Mesothelial cell of epicardium (in vitro differentiated cells): ENCODE results near the gene KAT2B. TPM values are rescaled to one million over a fixed set of nuclear protein-coding genes. Genes with fewer than 3 reads are reported as not detected.

Experiments
- DNase-seq, 2 experiments: peaks; one replicate each; pipeline ENCODE4 v3.0.0; 2021; ENCODE audit warnings: low spot score in 2 of 2; ENCODE audit not compliant: unreplicated experiment in 2 of 2
- H3K27ac Mint-ChIP-seq: 2 replicates; pipeline ENCODE4 v1.8.0; 2021; ENCODE audit warnings: mixed read lengths
- H3K27me3 Mint-ChIP-seq: 2 replicates; pipeline ENCODE4 v1.8.0; 2021; ENCODE audit warnings: low read depth, mixed read lengths
- H3K36me3 Mint-ChIP-seq: 2 replicates; pipeline ENCODE4 v1.8.0; 2021; ENCODE audit warnings: mixed read lengths
- H3K4me1 Mint-ChIP-seq: 2 replicates; pipeline ENCODE4 v1.8.0; 2021; ENCODE audit warnings: mixed read lengths
- H3K4me3 Mint-ChIP-seq: 2 replicates; pipeline ENCODE4 v1.8.0; 2021; ENCODE audit warnings: mild to moderate bottlenecking, moderate library complexity, mixed read lengths
- H3K9me3 Mint-ChIP-seq: 2 replicates; pipeline ENCODE4 v1.8.0; 2021; ENCODE audit warnings: mixed read lengths
- CTCF ChIP-seq: fragments of 200-600 bp; sonication (generic); IDR thresholded peaks from one replicate; pipeline ENCODE4 v1.5.0; 2021; ENCODE audit warnings: antibody characterized with exemption; ENCODE audit not compliant: unreplicated experiment
- total RNA-seq: library from RNA; stranded (reverse); gene quantifications from 3 replicates; pipeline ENCODE4 v1.2.1, GENCODE V29; 2021

The KAT2B gene
- total RNA-seq, 1 donor from 2014 or later: 6.2 TPM

- H3K27me3 Mint-ChIP-seq: no peaks in the 10 kb centered on the region
- DNase-seq: peak in 1 of 2 experiments; percentile 40
- H3K9me3 Mint-ChIP-seq: no peaks in the 10 kb centered on the region
- H3K36me3 Mint-ChIP-seq: peaks cover 4% of the 10 kb centered on the region
- no peaks in the 10 kb centered on the region for H3K4me1 Mint-ChIP-seq
- no peak for TF ChIP-seq CTCF
- no peak overlapping the region for H3K4me3 Mint-ChIP-seq
- no peak overlapping the region for H3K27ac Mint-ChIP-seq
These were observed 145.1 kb downstream of the KAT2B start for GRCh38 chr3:20185331-20185678.

- Mint-ChIP-seq H3K4me1 (no peaks in the 10 kb centered on the region), H3K27ac (no peak within 1 kb of the TSS), H3K4me3 (no peak within 1 kb of the TSS), H3K9me3 (no peaks in the 10 kb centered on the region), H3K36me3 (peaks cover 4% of the 10 kb centered on the region), H3K27me3 (no peaks in the 10 kb centered on the region)
- no peak for TF ChIP-seq CTCF
- DNase-seq: peak; percentile 97 to 99
These were observed 145.7 kb downstream of the KAT2B start, which contains the start of gene SGO1 for GRCh38 chr3:20185679-20186599. TSS of gene SGO1 (minus strand) at chr3:20186206. CDS start at chr3:20184027, 2,179 bp downstream.

GRCh38 chr3:20186600-20187004 is 146.4 kb downstream of the KAT2B start:
- TF ChIP-seq CTCF: no peak
- Mint-ChIP-seq H3K4me3 (no peak overlapping the region), H3K9me3 (no peaks in the 10 kb centered on the region), H3K27ac (no peak overlapping the region), H3K4me1 (no peaks in the 10 kb centered on the region), H3K27me3 (no peaks in the 10 kb centered on the region), H3K36me3 (peaks cover 4% of the 10 kb centered on the region)
- no peak for DNase-seq

- Mint-ChIP-seq H3K27ac (no peak overlapping the region), H3K36me3 (no peaks in the 10 kb centered on the region)
These were observed 150.7 kb downstream of the KAT2B start for GRCh38 chr3:20190991-20191390.

GRCh38 chr3:20194793-20195460 is 154.7 kb downstream of the KAT2B start:
- Mint-ChIP-seq H3K9me3 (no peaks in the 10 kb centered on the region), H3K4me1 (no peaks in the 10 kb centered on the region), H3K27me3 (no peaks in the 10 kb centered on the region), H3K36me3 (no peaks in the 10 kb centered on the region), H3K4me3 (no peak overlapping the region), H3K27ac (no peak overlapping the region)
- TF ChIP-seq CTCF: no peak
- no peak for DNase-seq

More at GRCh38 chr3:20190991-20191390, 150.7 kb downstream of the KAT2B start:
- Mint-ChIP-seq H3K27me3 (no peaks in the 10 kb centered on the region), H3K9me3 (no peaks in the 10 kb centered on the region), H3K4me1 (no peaks in the 10 kb centered on the region), H3K4me3 (no peak overlapping the region)
- no peak for DNase-seq
- TF ChIP-seq CTCF: no peak
